Measurements from ENCODE around the gene HAX1. TPM values are rescaled to one million over a fixed set of nuclear protein-coding genes. Genes with fewer than 3 reads are reported as not detected.
"Not testable (repeated sequence)": the region's sequence is repeated elsewhere in the genome, so short reads cannot be mapped to it uniquely, and the experiment has no call there.

The HAX1 gene
- total and polyA plus RNA-seq, 10 of the 15 experiments (the other 5 are each of a cell fraction or from before 2014, with no cell fraction given): 95.3 to 288 (median 147) TPM

DNA sequence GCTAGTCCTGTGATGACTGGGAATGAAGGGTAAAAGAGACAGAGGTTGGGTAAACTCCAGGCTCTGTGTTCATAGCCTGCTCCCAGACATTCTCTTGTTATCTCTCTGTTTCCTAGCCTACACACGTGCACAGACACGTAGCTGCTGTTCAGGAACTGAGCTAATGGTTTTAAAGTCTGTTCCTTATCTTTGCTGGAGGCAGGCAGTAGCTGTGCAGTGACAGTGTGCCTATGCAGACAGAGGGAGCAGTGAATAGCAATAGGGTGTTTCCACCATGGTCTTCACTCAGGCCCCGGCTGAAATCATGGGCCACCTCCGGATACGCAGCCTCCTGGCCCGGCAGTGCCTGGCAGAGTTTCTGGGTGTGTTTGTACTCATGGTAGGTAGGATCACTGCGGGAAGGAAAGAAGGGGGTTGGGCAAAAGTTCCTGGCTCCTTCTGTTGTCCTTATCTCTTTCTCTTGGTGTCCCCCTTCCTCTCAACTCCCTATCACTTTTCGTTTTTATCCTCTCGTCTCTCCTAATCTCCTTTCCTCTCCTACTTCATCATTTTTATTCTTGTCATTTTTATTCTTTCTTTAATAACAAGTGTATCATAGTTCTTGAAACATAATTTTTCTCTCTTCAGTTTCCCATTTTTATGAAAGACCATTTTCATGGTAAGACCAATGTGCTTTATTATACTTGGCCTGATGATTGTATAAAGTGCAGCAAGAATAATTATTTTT, 48.6 kb downstream of the HAX1 start, which contains the start of gene AQP10:
Gene AQP10 (plus strand): TSS at position 212 of the 727 bp plus-strand sequence. CDS start 63 bp downstream, at position 275.
- BruUV-seq (replicated peaks): no TSS peak
- H3K4me3 ChIP-seq: no peak within 1 kb of the TSS
- H3K4me1 ChIP-seq (ENCODE audit: control insufficient read depth, insufficient read depth, low read length): peaks cover 2% of the 10 kb centered on the region; the same call in 1 of the 2 replicates
- no peaks in the 10 kb centered on the region for H3K9me3 ChIP-seq (replicated peaks; ENCODE audit: control insufficient read depth, insufficient read depth, low read length)
- ChIA-PET CTCF (interaction anchor here (1.0 to 6.7 kb wide), 2 partner anchors 13 to 14 kb away, joined by 5 to 104 read pairs; no protein-coding TSS in a partner anchor), POLR2A (interaction anchor here (0.6 to 0.7 kb wide), 2 partner anchors 95 to 118 kb away, joined by 3 to 4 read pairs; no protein-coding TSS in a partner anchor), SMC1A (ENCODE audit: uncharacterized antibody, unreplicated experiment) (interaction anchor here (0.6 kb wide), 1 partner anchor 12 kb away, joined by 3 read pairs; no protein-coding TSS in a partner anchor), RAD21 (ENCODE audit: unreplicated experiment) (no interaction called here)
- H3K79me2 ChIP-seq (ENCODE audit: control insufficient read depth, insufficient read depth, low read length): peaks cover 2% of the 10 kb centered on the region; the same call in 1 of the 2 replicates
- H3K36me3 ChIP-seq (ENCODE audit: control insufficient read depth in 2 of 2, insufficient read depth in 2 of 2, low read length in 1 of 2): no peaks in the 10 kb centered on the region
- H2AFZ ChIP-seq (ENCODE audit: control insufficient read depth, low read depth, low read length): no peak within 1 kb of the TSS
- peaks cover 0 to 3% of the 10 kb centered on the region in 2 experiments; a peak in 1 of 4 replicates for H3K27me3 ChIP-seq (replicated peaks in 1 of 2; ENCODE audit: control insufficient read depth in 2 of 2, insufficient read depth in 2 of 2, low read length in 1 of 2)
- H4K20me1 ChIP-seq (ENCODE audit: control insufficient read depth, insufficient read depth): no peaks in the 10 kb centered on the region
- no peak within 1 kb of the TSS for H3K27ac ChIP-seq (ENCODE audit: control insufficient read depth, insufficient read depth)
- TF ChIP-seq, protein P1, sequence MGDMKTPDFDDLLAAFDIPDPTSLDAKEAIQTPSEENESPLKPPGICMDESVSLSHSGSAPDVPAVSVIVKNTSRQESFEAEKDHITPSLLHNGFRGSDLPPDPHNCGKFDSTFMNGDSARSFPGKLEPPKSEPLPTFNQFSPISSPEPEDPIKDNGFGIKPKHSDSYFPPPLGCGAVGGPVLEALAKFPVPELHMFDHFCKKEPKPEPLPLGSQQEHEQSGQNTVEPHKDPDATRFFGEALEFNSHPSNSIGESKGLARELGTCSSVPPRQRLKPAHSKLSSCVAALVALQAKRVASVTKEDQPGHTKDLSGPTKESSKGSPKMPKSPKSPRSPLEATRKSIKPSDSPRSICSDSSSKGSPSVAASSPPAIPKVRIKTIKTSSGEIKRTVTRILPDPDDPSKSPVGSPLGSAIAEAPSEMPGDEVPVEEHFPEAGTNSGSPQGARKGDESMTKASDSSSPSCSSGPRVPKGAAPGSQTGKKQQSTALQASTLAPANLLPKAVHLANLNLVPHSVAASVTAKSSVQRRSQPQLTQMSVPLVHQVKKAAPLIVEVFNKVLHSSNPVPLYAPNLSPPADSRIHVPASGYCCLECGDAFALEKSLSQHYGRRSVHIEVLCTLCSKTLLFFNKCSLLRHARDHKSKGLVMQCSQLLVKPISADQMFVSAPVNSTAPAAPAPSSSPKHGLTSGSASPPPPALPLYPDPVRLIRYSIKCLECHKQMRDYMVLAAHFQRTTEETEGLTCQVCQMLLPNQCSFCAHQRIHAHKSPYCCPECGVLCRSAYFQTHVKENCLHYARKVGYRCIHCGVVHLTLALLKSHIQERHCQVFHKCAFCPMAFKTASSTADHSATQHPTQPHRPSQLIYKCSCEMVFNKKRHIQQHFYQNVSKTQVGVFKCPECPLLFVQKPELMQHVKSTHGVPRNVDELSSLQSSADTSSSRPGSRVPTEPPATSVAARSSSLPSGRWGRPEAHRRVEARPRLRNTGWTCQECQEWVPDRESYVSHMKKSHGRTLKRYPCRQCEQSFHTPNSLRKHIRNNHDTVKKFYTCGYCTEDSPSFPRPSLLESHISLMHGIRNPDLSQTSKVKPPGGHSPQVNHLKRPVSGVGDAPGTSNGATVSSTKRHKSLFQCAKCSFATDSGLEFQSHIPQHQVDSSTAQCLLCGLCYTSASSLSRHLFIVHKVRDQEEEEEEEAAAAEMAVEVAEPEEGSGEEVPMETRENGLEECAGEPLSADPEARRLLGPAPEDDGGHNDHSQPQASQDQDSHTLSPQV (IDR thresholded peaks at IDR 0.05): no peak
- TF ChIP-seq ASH2L (IDR thresholded peaks at IDR 0.05; ENCODE audit: borderline replicate concordance, low read depth): no peak
- no peak for TF ChIP-seq TARDBP (IDR thresholded peaks at IDR 0.05; ENCODE audit: borderline replicate concordance)
- TF ChIP-seq SUZ12 (IDR thresholded peaks at IDR 0.05; ENCODE audit: unreplicated experiment): no peak
- TF ChIP-seq, protein P2, sequence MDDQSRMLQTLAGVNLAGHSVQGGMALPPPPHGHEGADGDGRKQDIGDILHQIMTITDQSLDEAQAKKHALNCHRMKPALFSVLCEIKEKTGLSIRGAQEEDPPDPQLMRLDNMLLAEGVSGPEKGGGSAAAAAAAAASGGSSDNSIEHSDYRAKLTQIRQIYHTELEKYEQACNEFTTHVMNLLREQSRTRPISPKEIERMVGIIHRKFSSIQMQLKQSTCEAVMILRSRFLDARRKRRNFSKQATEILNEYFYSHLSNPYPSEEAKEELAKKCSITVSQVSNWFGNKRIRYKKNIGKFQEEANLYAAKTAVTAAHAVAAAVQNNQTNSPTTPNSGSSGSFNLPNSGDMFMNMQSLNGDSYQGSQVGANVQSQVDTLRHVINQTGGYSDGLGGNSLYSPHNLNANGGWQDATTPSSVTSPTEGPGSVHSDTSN (IDR thresholded peaks at IDR 0.05; ENCODE audit: insufficient replicate concordance, low read depth, low read length): no peak
- TF ChIP-seq KLF5 (IDR thresholded peaks at IDR 0.05; ENCODE audit: partially characterized antibody): no peak
- 29% methylated on average over 9 of the region's 9 CpGs for WGBS (ENCODE audit: insufficient coverage, insufficient replicate concordance, low lambda C conversion rate, missing lambda C conversion rate)
- no peak for DNase-seq (ENCODE audit: low read depth, low spot score)
- no peak for ATAC-seq
- intact Hi-C loops (cut with micrococcal nuclease; ENCODE audit: unreplicated experiment) (no loop called here), in situ Hi-C loops (cut with MboI) (no loop called here)
- no peak within 1 kb of the TSS for H3K4me2 ChIP-seq (ENCODE audit: control insufficient read depth, insufficient read depth)
- H3K9ac ChIP-seq (ENCODE audit: control insufficient read depth, insufficient read depth, low read length): no peak within 1 kb of the TSS
- FAIRE-seq: peak; percentile 23

DNA sequence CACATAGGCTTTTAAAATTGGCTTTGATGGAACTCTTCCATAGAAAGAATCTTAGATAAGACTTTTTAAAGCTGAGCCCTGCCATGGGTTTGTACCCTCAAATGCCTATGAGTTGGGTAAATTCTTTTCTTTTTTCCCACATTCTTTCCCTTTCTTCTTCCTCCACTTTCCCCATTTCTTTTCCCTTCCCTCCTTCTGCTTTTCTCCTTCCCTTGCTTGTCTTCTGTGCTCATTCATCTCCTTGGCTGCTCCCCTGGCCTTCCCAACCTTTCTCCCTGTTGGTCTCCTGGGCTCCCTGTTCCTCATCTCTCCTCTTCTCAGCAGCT, 49.1 kb downstream of the HAX1 start:
- SMC1A ChIA-PET (ENCODE audit: uncharacterized antibody, unreplicated experiment); BruUV-seq (replicated peaks); intact Hi-C loops (cut with micrococcal nuclease; ENCODE audit: unreplicated experiment); H3K36me3 ChIP-seq (ENCODE audit: control insufficient read depth in 2 of 2, insufficient read depth in 2 of 2, low read length in 1 of 2); H3K27me3 ChIP-seq (replicated peaks in 1 of 2; ENCODE audit: control insufficient read depth in 2 of 2, insufficient read depth in 2 of 2, low read length in 1 of 2); in situ Hi-C loops (cut with MboI); RAD21 ChIA-PET (ENCODE audit: unreplicated experiment); H3K4me1 ChIP-seq (ENCODE audit: control insufficient read depth, insufficient read depth, low read length); H3K27ac ChIP-seq (ENCODE audit: control insufficient read depth, insufficient read depth); H3K79me2 ChIP-seq (ENCODE audit: control insufficient read depth, insufficient read depth, low read length); H3K9ac ChIP-seq (ENCODE audit: control insufficient read depth, insufficient read depth, low read length); H2AFZ ChIP-seq (ENCODE audit: control insufficient read depth, low read depth, low read length); ATAC-seq; DNase-seq (ENCODE audit: low read depth, low spot score); H4K20me1 ChIP-seq (ENCODE audit: control insufficient read depth, insufficient read depth); H3K4me2 ChIP-seq (ENCODE audit: control insufficient read depth, insufficient read depth); H3K4me3 ChIP-seq; POLR2A ChIA-PET; FAIRE-seq; H3K9me3 ChIP-seq (replicated peaks; ENCODE audit: control insufficient read depth, insufficient read depth, low read length): not testable (repeated sequence)
- CTCF ChIA-PET: interaction anchor here (6.7 kb wide), 1 partner anchor 13 kb away, joined by 104 read pairs; no protein-coding TSS in a partner anchor
